GM23338 (cell line): Measurements from ENCODE around the gene LYG2. TPM values are rescaled to one million over a fixed set of nuclear protein-coding genes. Genes with fewer than 3 reads are reported as not detected.

Experiments used
- ATAC-seq: fragments of 200-7000 bp; cut with Tn5 transposase; 3 replicates; pipeline ENCODE4 v1.9.1; 2020
- DNase-seq: peaks from one replicate; pipeline ENCODE4 v3.0.0-alpha.2; 2015; ENCODE audit warnings: low spot score
- H2AFZ ChIP-seq: fragments of 200-600 bp; sonication (generic); 2 replicates; pipeline ENCODE4 v1.8.0; 2016; ENCODE audit warnings: antibody characterized with exemption, mild to moderate bottlenecking, moderate library complexity
- H3F3A ChIP-seq: fragments of 200-600 bp; sonication (generic); replicated peaks from 2 replicates; pipeline ENCODE4 v1.8.0; 2017; ENCODE audit warnings: antibody characterized with exemption, mixed run types, low read depth
- H3K27ac ChIP-seq: fragments of 200-600 bp; sonication (generic); 2 replicates; pipeline ENCODE4 v1.6.1; 2016; ENCODE audit warnings: low read depth
- H3K27me3 ChIP-seq: fragments of 200-600 bp; sonication (generic); 2 replicates; pipeline ENCODE4 v1.8.0; 2016; ENCODE audit warnings: mild to moderate bottlenecking, mixed run types, moderate library complexity; ENCODE audit not compliant: insufficient read depth
- H3K36me3 ChIP-seq: fragments of 200-600 bp; sonication (generic); 2 replicates; pipeline ENCODE4 v1.8.0; 2016; ENCODE audit warnings: mild to moderate bottlenecking; ENCODE audit not compliant: insufficient read depth
- H3K4me1 ChIP-seq: fragments of 200-600 bp; sonication (generic); 2 replicates; pipeline ENCODE4 v1.8.0; 2016; ENCODE audit warnings: mild to moderate bottlenecking, moderate library complexity; ENCODE audit not compliant: insufficient read depth
- H3K4me2 ChIP-seq: fragments of 200-600 bp; sonication (generic); 2 replicates; pipeline ENCODE4 v1.7.1; 2017; ENCODE audit warnings: mixed run types
- H3K4me3 ChIP-seq: fragments of 200-600 bp; sonication (generic); 2 replicates; pipeline ENCODE4 v1.6.1; 2016; ENCODE audit warnings: mixed run types
- H3K79me2 ChIP-seq: fragments of 200-600 bp; sonication (generic); replicated peaks from 2 replicates; pipeline ENCODE4 v1.8.0; 2017; ENCODE audit warnings: mild to moderate bottlenecking; ENCODE audit not compliant: insufficient read depth
- H3K9me2 ChIP-seq: fragments of 200-600 bp; sonication (generic); 2 replicates; pipeline ENCODE4 v1.8.0; 2017; ENCODE audit not compliant: insufficient read depth
- H4K20me1 ChIP-seq: fragments of 200-600 bp; sonication (generic); replicated peaks from 2 replicates; pipeline ENCODE4 v1.8.0; 2017; ENCODE audit warnings: mild to moderate bottlenecking; ENCODE audit not compliant: insufficient read depth
- H3K27ac Mint-ChIP-seq: 2 replicates; pipeline ENCODE4 v1.8.0; 2020; ENCODE audit warnings: inconsistent platforms, mild to moderate bottlenecking, moderate library complexity, mixed read lengths
- H3K27me3 Mint-ChIP-seq: 3 replicates; pipeline ENCODE4 v1.8.0; 2022; ENCODE audit warnings: low read depth, mild to moderate bottlenecking, moderate library complexity, mixed read lengths, inconsistent platforms; ENCODE audit not compliant: insufficient read depth, poor library complexity
- H3K36me3 Mint-ChIP-seq: 3 replicates; pipeline ENCODE4 v1.8.0; 2021; ENCODE audit warnings: low read depth, mild to moderate bottlenecking, inconsistent platforms, moderate library complexity, mixed read lengths
- H3K4me1 Mint-ChIP-seq: 3 replicates; pipeline ENCODE4 v1.8.0; 2020; ENCODE audit warnings: mild to moderate bottlenecking, inconsistent platforms, mixed read lengths
- H3K4me3 Mint-ChIP-seq: 3 replicates; pipeline ENCODE4 v1.8.0; 2021; ENCODE audit warnings: moderate library complexity, mild to moderate bottlenecking, inconsistent platforms, mixed read lengths
- H3K9me3 Mint-ChIP-seq: 3 replicates; pipeline ENCODE4 v1.8.0; 2020; ENCODE audit warnings: moderate library complexity, mild to moderate bottlenecking, inconsistent platforms, mixed read lengths
- CREB1 ChIP-seq: fragments of 250-450 bp; sonication (Bioruptor Pico); IDR thresholded peaks from 2 replicates; pipeline ENCODE4 v1.5.0; 2020; ENCODE audit warnings: low read depth, mild to moderate bottlenecking, moderate library complexity
- EZH2 ChIP-seq: fragments of 200-600 bp; sonication (generic); IDR thresholded peaks from one replicate; pipeline ENCODE4 v1.8.0; 2017; ENCODE audit warnings: antibody characterized with exemption, mild to moderate bottlenecking, low read depth; ENCODE audit not compliant: unreplicated experiment
- EZH2phosphoT487 ChIP-seq: fragments of 200-600 bp; sonication (generic); IDR thresholded peaks from one replicate; pipeline ENCODE4 v1.8.1; 2018; ENCODE audit warnings: antibody characterized with exemption; ENCODE audit not compliant: unreplicated experiment
- JUNB ChIP-seq: IDR thresholded peaks from one replicate; pipeline ENCODE4 v1.6.1; 2016; ENCODE audit warnings: antibody characterized with exemption; ENCODE audit not compliant: unreplicated experiment
- NANOG ChIP-seq: IDR thresholded peaks from 2 replicates; pipeline ENCODE4 v1.6.1; 2016; ENCODE audit warnings: antibody characterized with exemption, borderline replicate concordance
- POLR2AphosphoS5 ChIP-seq: IDR thresholded peaks from 2 replicates; pipeline ENCODE4 v1.6.1; 2016; ENCODE audit warnings: antibody characterized with exemption, low read depth
- STAT1 ChIP-seq: IDR thresholded peaks from one replicate; pipeline ENCODE4 v1.6.1; 2016; ENCODE audit warnings: antibody characterized with exemption; ENCODE audit not compliant: unreplicated experiment
- ZNF114 ChIP-seq: fragments of 250-450 bp; sonication (Bioruptor Pico); IDR thresholded peaks from 2 replicates; pipeline ENCODE4 v1.5.0; 2020; ENCODE audit warnings: mild to moderate bottlenecking, moderate library complexity
- ZNF331 ChIP-seq: fragments of 250-450 bp; sonication (Bioruptor Pico); IDR thresholded peaks from 2 replicates; pipeline ENCODE4 v1.5.0; 2020; ENCODE audit warnings: low read depth, mild to moderate bottlenecking, moderate library complexity
- long read RNA-seq: library from polyadenylated mRNA; unstranded; transcript quantifications from one replicate; pipeline ENCODE4 v2.0.0, GENCODE V29; 2020; ENCODE audit not compliant: unreplicated experiment
- polyA plus RNA-seq: library from polyadenylated mRNA; unstranded; fragments of >200 nt; fragmentation: Nextera tagmentation; extraction: Ambion mirVana; gene quantifications from 2 replicates; pipeline ENCODE4 v1.2.1, GENCODE V29; 2016
- total RNA-seq: library from RNA; depleted of rRNA; stranded (reverse); fragments of >200 nt; shearing (Covaris generic); gene quantifications from 2 replicates; pipeline ENCODE4 v1.2.3, GENCODE V29; 2014; rRNA removed
- TF ChIP-seq, protein P1 (sequence below), 2 experiments: fragments of 200-600 bp in 1 of 2; sonication (generic) in 1 of 2; conservative IDR thresholded peaks; 2 replicates each; pipeline versions ENCODE4 v1.5.1 to v1.6.1; 2016 to 2017; ENCODE audit warnings: antibody characterized with exemption in 2 of 2, low read depth in 2 of 2, mild to moderate bottlenecking in 2 of 2, moderate library complexity in 1 of 2
- TF ChIP-seq, protein P2 (sequence below): fragments of 250-450 bp; sonication (Bioruptor Pico); IDR thresholded peaks from 2 replicates; pipeline ENCODE4 v1.5.0; 2020; ENCODE audit warnings: mild to moderate bottlenecking, moderate library complexity
- TF ChIP-seq, protein P3 (sequence below): IDR thresholded peaks from one replicate; pipeline ENCODE4 v1.6.1; 2018; ENCODE audit warnings: antibody characterized with exemption; ENCODE audit not compliant: unreplicated experiment
- TF ChIP-seq, protein P4 (sequence below): IDR thresholded peaks from 2 replicates; pipeline ENCODE4 v1.6.1; 2016; ENCODE audit warnings: antibody characterized with exemption

LYG2 gene, protein sequence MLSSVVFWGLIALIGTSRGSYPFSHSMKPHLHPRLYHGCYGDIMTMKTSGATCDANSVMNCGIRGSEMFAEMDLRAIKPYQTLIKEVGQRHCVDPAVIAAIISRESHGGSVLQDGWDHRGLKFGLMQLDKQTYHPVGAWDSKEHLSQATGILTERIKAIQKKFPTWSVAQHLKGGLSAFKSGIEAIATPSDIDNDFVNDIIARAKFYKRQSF
- total RNA-seq (1.2 TPM in 1 of 2 replicates, not detected in the other), polyA plus RNA-seq (0.78 and 0.99 TPM in 2 replicates)
- long read RNA-seq, result 0 reads

DNA sequence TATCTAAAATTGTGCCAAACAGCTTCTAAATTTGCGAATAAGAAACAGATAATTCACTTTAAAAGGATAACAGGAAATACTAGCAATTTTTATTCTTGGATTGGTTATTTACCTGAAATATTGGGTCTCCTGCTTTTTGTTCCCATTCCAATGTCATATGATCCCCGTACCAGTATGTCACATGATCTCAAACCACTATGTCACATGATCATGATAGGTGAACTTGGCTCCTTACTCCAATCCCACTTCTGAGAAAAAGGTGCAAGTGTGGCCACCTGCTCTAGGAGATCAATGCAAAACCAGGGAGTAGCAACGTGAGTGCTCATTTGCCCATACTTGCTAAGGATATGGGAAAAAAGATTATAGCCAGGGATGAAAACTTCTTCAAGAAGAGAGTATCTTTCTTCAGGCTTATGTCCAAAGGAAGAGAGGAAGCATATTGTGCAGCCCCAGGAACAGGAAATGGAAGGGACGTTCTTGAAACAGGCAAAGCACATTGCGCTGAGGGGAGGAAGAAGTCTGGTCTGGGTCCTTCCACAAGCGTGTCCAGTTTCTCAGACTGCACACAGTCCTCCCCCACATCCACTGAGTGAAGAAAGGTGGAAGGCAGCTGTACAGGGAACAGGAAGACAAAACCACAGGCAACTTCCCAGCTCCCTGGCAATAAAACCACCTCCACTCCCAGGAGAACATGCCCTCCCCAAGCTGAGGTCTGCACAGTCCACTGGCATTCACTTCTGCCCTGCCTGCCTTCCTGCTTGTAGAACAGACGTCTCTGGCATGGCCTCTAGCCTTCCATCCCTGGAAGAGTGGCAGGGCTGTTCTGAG lies at the start of gene LYG2:
LYG2 (minus strand) TSS at position 176 of the 828 bp plus-strand sequence. CDS start 1,406 bp downstream, outside the sequence.
- Histone ChIP-seq H3F3A (no peaks in the 10 kb centered on the region), H3K4me1 (no peaks in the 10 kb centered on the region), H2AFZ (no peak within 1 kb of the TSS), H3K4me3 (no peak within 1 kb of the TSS), H3K36me3 (no peaks in the 10 kb centered on the region), H3K27ac (no peak within 1 kb of the TSS), H4K20me1 (no peaks in the 10 kb centered on the region), H3K79me2 (no peaks in the 10 kb centered on the region), H3K27me3 (no peaks in the 10 kb centered on the region), H3K4me2 (no peak within 1 kb of the TSS), H3K9me2 (no peaks in the 10 kb centered on the region)
- no peaks in the 10 kb centered on the region for H3K27me3 Mint-ChIP-seq
- no peak within 1 kb of the TSS for H3K4me3 Mint-ChIP-seq
- no peak for DNase-seq
- H3K36me3 Mint-ChIP-seq, result peaks cover 3% of the 10 kb centered on the region
- no peaks in the 10 kb centered on the region for H3K4me1 Mint-ChIP-seq
- TF ChIP-seq EZH2, result no peak
- no peak for TF ChIP-seq POLR2AphosphoS5
- no peak for TF ChIP-seq ZNF114 (CRISPR knock-in tag)
- TF ChIP-seq, protein P1, sequence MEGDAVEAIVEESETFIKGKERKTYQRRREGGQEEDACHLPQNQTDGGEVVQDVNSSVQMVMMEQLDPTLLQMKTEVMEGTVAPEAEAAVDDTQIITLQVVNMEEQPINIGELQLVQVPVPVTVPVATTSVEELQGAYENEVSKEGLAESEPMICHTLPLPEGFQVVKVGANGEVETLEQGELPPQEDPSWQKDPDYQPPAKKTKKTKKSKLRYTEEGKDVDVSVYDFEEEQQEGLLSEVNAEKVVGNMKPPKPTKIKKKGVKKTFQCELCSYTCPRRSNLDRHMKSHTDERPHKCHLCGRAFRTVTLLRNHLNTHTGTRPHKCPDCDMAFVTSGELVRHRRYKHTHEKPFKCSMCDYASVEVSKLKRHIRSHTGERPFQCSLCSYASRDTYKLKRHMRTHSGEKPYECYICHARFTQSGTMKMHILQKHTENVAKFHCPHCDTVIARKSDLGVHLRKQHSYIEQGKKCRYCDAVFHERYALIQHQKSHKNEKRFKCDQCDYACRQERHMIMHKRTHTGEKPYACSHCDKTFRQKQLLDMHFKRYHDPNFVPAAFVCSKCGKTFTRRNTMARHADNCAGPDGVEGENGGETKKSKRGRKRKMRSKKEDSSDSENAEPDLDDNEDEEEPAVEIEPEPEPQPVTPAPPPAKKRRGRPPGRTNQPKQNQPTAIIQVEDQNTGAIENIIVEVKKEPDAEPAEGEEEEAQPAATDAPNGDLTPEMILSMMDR (conservative IDR thresholded peaks at IDR 0.05; ENCODE audit: low read depth in 2 of 2), result no peak
- TF ChIP-seq, protein P2, sequence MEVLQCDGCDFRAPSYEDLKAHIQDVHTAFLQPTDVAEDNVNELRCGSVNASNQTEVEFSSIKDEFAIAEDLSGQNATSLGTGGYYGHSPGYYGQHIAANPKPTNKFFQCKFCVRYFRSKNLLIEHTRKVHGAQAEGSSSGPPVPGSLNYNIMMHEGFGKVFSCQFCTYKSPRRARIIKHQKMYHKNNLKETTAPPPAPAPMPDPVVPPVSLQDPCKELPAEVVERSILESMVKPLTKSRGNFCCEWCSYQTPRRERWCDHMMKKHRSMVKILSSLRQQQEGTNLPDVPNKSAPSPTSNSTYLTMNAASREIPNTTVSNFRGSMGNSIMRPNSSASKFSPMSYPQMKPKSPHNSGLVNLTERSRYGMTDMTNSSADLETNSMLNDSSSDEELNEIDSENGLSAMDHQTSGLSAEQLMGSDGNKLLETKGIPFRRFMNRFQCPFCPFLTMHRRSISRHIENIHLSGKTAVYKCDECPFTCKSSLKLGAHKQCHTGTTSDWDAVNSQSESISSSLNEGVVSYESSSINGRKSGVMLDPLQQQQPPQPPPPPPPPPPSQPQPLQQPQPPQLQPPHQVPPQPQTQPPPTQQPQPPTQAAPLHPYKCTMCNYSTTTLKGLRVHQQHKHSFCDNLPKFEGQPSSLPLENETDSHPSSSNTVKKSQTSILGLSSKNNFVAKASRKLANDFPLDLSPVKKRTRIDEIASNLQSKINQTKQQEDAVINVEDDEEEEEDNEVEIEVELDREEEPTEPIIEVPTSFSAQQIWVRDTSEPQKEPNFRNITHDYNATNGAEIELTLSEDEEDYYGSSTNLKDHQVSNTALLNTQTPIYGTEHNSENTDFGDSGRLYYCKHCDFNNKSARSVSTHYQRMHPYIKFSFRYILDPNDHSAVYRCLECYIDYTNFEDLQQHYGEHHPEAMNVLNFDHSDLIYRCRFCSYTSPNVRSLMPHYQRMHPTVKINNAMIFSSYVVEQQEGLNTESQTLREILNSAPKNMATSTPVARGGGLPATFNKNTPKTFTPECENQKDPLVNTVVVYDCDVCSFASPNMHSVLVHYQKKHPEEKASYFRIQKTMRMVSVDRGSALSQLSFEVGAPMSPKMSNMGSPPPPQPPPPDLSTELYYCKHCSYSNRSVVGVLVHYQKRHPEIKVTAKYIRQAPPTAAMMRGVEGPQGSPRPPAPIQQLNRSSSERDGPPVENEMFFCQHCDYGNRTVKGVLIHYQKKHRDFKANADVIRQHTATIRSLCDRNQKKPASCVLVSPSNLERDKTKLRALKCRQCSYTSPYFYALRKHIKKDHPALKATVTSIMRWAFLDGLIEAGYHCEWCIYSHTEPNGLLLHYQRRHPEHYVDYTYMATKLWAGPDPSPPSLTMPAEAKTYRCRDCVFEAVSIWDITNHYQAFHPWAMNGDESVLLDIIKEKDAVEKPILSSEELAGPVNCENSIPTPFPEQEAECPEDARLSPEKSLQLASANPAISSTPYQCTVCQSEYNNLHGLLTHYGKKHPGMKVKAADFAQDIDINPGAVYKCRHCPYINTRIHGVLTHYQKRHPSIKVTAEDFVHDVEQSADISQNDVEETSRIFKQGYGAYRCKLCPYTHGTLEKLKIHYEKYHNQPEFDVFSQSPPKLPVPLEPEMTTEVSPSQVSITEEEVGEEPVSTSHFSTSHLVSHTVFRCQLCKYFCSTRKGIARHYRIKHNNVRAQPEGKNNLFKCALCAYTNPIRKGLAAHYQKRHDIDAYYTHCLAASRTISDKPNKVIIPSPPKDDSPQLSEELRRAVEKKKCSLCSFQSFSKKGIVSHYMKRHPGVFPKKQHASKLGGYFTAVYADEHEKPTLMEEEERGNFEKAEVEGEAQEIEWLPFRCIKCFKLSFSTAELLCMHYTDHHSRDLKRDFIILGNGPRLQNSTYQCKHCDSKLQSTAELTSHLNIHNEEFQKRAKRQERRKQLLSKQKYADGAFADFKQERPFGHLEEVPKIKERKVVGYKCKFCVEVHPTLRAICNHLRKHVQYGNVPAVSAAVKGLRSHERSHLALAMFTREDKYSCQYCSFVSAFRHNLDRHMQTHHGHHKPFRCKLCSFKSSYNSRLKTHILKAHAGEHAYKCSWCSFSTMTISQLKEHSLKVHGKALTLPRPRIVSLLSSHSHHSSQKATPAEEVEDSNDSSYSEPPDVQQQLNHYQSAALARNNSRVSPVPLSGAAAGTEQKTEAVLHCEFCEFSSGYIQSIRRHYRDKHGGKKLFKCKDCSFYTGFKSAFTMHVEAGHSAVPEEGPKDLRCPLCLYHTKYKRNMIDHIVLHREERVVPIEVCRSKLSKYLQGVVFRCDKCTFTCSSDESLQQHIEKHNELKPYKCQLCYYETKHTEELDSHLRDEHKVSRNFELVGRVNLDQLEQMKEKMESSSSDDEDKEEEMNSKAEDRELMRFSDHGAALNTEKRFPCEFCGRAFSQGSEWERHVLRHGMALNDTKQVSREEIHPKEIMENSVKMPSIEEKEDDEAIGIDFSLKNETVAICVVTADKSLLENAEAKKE, result no peak
- TF ChIP-seq ZNF331, result no peak
- TF ChIP-seq NANOG, result no peak
- no peak for TF ChIP-seq EZH2phosphoT487
- no peak for TF ChIP-seq JUNB
- no peak for TF ChIP-seq CREB1 (CRISPR knock-in tag)
- TF ChIP-seq STAT1, result no peak
- TF ChIP-seq, protein P3, sequence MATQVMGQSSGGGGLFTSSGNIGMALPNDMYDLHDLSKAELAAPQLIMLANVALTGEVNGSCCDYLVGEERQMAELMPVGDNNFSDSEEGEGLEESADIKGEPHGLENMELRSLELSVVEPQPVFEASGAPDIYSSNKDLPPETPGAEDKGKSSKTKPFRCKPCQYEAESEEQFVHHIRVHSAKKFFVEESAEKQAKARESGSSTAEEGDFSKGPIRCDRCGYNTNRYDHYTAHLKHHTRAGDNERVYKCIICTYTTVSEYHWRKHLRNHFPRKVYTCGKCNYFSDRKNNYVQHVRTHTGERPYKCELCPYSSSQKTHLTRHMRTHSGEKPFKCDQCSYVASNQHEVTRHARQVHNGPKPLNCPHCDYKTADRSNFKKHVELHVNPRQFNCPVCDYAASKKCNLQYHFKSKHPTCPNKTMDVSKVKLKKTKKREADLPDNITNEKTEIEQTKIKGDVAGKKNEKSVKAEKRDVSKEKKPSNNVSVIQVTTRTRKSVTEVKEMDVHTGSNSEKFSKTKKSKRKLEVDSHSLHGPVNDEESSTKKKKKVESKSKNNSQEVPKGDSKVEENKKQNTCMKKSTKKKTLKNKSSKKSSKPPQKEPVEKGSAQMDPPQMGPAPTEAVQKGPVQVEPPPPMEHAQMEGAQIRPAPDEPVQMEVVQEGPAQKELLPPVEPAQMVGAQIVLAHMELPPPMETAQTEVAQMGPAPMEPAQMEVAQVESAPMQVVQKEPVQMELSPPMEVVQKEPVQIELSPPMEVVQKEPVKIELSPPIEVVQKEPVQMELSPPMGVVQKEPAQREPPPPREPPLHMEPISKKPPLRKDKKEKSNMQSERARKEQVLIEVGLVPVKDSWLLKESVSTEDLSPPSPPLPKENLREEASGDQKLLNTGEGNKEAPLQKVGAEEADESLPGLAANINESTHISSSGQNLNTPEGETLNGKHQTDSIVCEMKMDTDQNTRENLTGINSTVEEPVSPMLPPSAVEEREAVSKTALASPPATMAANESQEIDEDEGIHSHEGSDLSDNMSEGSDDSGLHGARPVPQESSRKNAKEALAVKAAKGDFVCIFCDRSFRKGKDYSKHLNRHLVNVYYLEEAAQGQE, result no peak
- TF ChIP-seq, protein P4, sequence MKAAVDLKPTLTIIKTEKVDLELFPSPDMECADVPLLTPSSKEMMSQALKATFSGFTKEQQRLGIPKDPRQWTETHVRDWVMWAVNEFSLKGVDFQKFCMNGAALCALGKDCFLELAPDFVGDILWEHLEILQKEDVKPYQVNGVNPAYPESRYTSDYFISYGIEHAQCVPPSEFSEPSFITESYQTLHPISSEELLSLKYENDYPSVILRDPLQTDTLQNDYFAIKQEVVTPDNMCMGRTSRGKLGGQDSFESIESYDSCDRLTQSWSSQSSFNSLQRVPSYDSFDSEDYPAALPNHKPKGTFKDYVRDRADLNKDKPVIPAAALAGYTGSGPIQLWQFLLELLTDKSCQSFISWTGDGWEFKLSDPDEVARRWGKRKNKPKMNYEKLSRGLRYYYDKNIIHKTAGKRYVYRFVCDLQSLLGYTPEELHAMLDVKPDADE, result no peak
- H3K9me3 Mint-ChIP-seq, result peaks cover 7% of the 10 kb centered on the region
- no peak for ATAC-seq
- no peak within 1 kb of the TSS for H3K27ac Mint-ChIP-seq
